Activated T-cell treated with anti-CD3 and anti-CD28 coated beads for 1 hour (primary cell): ENCODE results near the gene ADIPOR2.
A peak's percentile ranks its signal among the peaks of the same experiment; 100 is the strongest.

Experiments used
- DNase-seq: peaks from one replicate; pipeline ENCODE4 v3.0.0-alpha.2; 2020; ENCODE audit warnings: low read depth

ADIPOR2 gene

GRCh38 chr12:1690578-1691122, at the start of gene ADIPOR2:
Gene ADIPOR2, plus strand, starts transcription at chr12:1691070. Its CDS starts 63,274 bp downstream, at chr12:1754344.
- peak; percentile 91 for DNase-seq

GRCh38 chr12:1642513-1642912, 48.4 kb upstream of the ADIPOR2 start:
- no peak for DNase-seq

GRCh38 chr12:1643043-1643442, 47.8 kb upstream of the ADIPOR2 start:
- no peak for DNase-seq

GRCh38 chr12:1643905-1644533, 46.9 kb upstream of the ADIPOR2 start:
- DNase-seq: no peak

GRCh38 chr12:1644534-1645438, 46.1 kb upstream of the ADIPOR2 start:
- DNase-seq: no peak

GRCh38 chr12:1645819-1646218, 45.1 kb upstream of the ADIPOR2 start:
- DNase-seq: no peak

- no peak for DNase-seq
Measured at GRCh38 chr12:1646569-1647284, 44.1 kb upstream of the ADIPOR2 start.

- DNase-seq: no peak
Measured at GRCh38 chr12:1647285-1647669, 43.6 kb upstream of the ADIPOR2 start.

- DNase-seq: no peak
Measured at GRCh38 chr12:1650260-1650977, 40.5 kb upstream of the ADIPOR2 start.

GRCh38 chr12:1650978-1651361, 39.9 kb upstream of the ADIPOR2 start:
- DNase-seq: no peak

GRCh38 chr12:1651946-1652345, 38.9 kb upstream of the ADIPOR2 start:
- DNase-seq: no peak

GRCh38 chr12:1655225-1655788, 35.6 kb upstream of the ADIPOR2 start:
- no peak for DNase-seq

GRCh38 chr12:1656902-1657301, 34.0 kb upstream of the ADIPOR2 start:
- DNase-seq: no peak

- no peak for DNase-seq
Measured at GRCh38 chr12:1657688-1658087, 33.2 kb upstream of the ADIPOR2 start.

- DNase-seq: peak; percentile 28
Measured at GRCh38 chr12:1660304-1661187, 30.3 kb upstream of the ADIPOR2 start.

GRCh38 chr12:1661553-1662335, 29.1 kb upstream of the ADIPOR2 start:
- peak; percentile 63 for DNase-seq

GRCh38 chr12:1662761-1663439, 28.0 kb upstream of the ADIPOR2 start:
- DNase-seq: no peak

- no peak for DNase-seq
Measured at GRCh38 chr12:1663440-1664132, 27.3 kb upstream of the ADIPOR2 start.
